Endothelial cell of umbilical vein (primary cell): ENCODE results near the gene WNK4. TPM values are rescaled to one million over a fixed set of nuclear protein-coding genes. Genes with fewer than 3 reads are reported as not detected.
"Not testable (repeated sequence)": the region's sequence is repeated elsewhere in the genome, so short reads cannot be mapped to it uniquely, and the experiment has no call there.

Experiments
- BruUV-seq: library from RNA; stranded (reverse); fragments of 400-500 nt; replicated peaks from 2 replicates; lab custom pipeline; 2021; lab: Mats Ljungman, UMichigan
- CTCF ChIA-PET: fragments of 300-600, 350-600 bp; sonication (Branson Sonifier 250); formaldehyde crosslinking; loops from one replicate; lab custom pipeline; 2021; ENCODE audit warnings: antibody characterized with exemption, inconsistent platforms; lab: Charles Lee
- POLR2A ChIA-PET: fragments of 300-600, 350-600 bp; sonication (Branson Sonifier 250); formaldehyde crosslinking; loops from one replicate; lab custom pipeline; 2021; ENCODE audit warnings: antibody characterized with exemption, inconsistent platforms; lab: Charles Lee
- DNase-seq: peaks from one replicate; pipeline ENCODE4 v3.0.0-alpha.2; 2011; ENCODE audit warnings: low read depth, low spot score
- FAIRE-seq: peaks from 2 replicates; lab custom pipeline; 2011; peaks lifted over from hg19 to GRCh38; lab: Jason Lieb, UNC
- H2AFZ ChIP-seq: 2 replicates; pipeline ENCODE4 v1.6.0; 2012; ENCODE audit warnings: low read depth, low read length, control low read depth, inconsistent platforms
- H3K27ac ChIP-seq: 2 replicates; pipeline ENCODE4 v1.5.1; 2011; ENCODE audit warnings: low read depth, mild to moderate bottlenecking, control low read depth, low read length, moderate library complexity; ENCODE audit not compliant: insufficient read depth
- H3K27me3 ChIP-seq, 2 experiments: 2 replicates each; pipeline versions ENCODE4 v1.6.0 to v1.6.1; 2011; ENCODE audit warnings: low read length in 2 of 2, mixed read lengths in 1 of 2; ENCODE audit not compliant: control insufficient read depth in 2 of 2, insufficient read depth in 2 of 2
- H3K36me3 ChIP-seq, 2 experiments: 2 replicates in 1 of 2; 3 replicates in 1 of 2; pipeline ENCODE4 v1.5.1; 2011; ENCODE audit warnings: low read length in 2 of 2, mild to moderate bottlenecking in 1 of 2, moderate library complexity in 1 of 2; ENCODE audit not compliant: control insufficient read depth in 2 of 2, insufficient read depth in 2 of 2; ENCODE audit errors: extremely low read depth in 1 of 2
- H3K4me1 ChIP-seq: 3 replicates; pipeline ENCODE4 v1.5.1; 2011; ENCODE audit warnings: mild to moderate bottlenecking, low read length; ENCODE audit not compliant: control insufficient read depth, insufficient read depth; ENCODE audit errors: extremely low read depth
- H3K4me2 ChIP-seq: 2 replicates; pipeline ENCODE4 v1.6.1; 2011; ENCODE audit warnings: low read length, control low read depth, mixed read lengths; ENCODE audit not compliant: insufficient read depth
- H3K4me3 ChIP-seq, 3 experiments: fragments of 200-600 bp in 1 of 3; sonication (generic), shearing (Covaris generic) in 1 of 3; replicated peaks in 1 of 3; 2 replicates each; pipeline ENCODE4 v1.5.1; 2011 to 2016; ENCODE audit warnings: control low read depth in 3 of 3, low read length in 3 of 3, mild to moderate bottlenecking in 2 of 3, inconsistent platforms in 1 of 3, low read depth in 1 of 3, moderate library complexity in 1 of 3; ENCODE audit not compliant: insufficient read depth in 1 of 3
- H3K79me2 ChIP-seq: 2 replicates; pipeline ENCODE4 v1.6.0; 2012; ENCODE audit warnings: low read length, inconsistent platforms; ENCODE audit not compliant: control insufficient read depth, insufficient read depth
- H3K9ac ChIP-seq: replicated peaks from 2 replicates; pipeline ENCODE3; 2011; ENCODE audit warnings: low read length, control low read depth; ENCODE audit not compliant: insufficient read depth; ENCODE audit errors: extremely low read depth
- H3K9me1 ChIP-seq: replicated peaks from 3 replicates; pipeline ENCODE4 v1.6.0; 2011; ENCODE audit warnings: mild to moderate bottlenecking, low read length; ENCODE audit not compliant: control insufficient read depth, insufficient read depth; ENCODE audit errors: extremely low read depth
- H3K9me3 ChIP-seq: replicated peaks from 2 replicates; pipeline ENCODE4 v1.5.1; 2012; ENCODE audit warnings: low read length, inconsistent platforms; ENCODE audit not compliant: control insufficient read depth, insufficient read depth
- H4K20me1 ChIP-seq: replicated peaks from 2 replicates; pipeline ENCODE3; 2011; ENCODE audit warnings: mild to moderate bottlenecking, low read length; ENCODE audit not compliant: control insufficient read depth, insufficient read depth; ENCODE audit errors: extremely low read depth
- JUN ChIP-seq: IDR thresholded peaks from 2 replicates; pipeline ENCODE4 v1.6.1; 2011; ENCODE audit warnings: borderline replicate concordance, low read depth; ENCODE audit not compliant: insufficient read length, insufficient read depth
- MYC ChIP-seq: IDR thresholded peaks from one replicate; pipeline ENCODE4 v1.6.1; 2011; ENCODE audit warnings: mild to moderate bottlenecking, low read depth, low read length
- POLR2A ChIP-seq: IDR thresholded peaks from 2 replicates; pipeline ENCODE4 v1.6.1; 2012; ENCODE audit warnings: low read depth, mild to moderate bottlenecking, control low read depth, low read length
- POLR2AphosphoS5 ChIP-seq: IDR thresholded peaks from 2 replicates; pipeline ENCODE4 v1.6.1; 2012; ENCODE audit warnings: low read depth, mild to moderate bottlenecking, control low read depth, low read length, moderate library complexity; ENCODE audit not compliant: insufficient read depth
- dilution Hi-C: fragments of 300-500 bp; cut with MboI; formaldehyde crosslinking; loops from one replicate; pipeline ENCODE4 v1.15.0; 2019; ENCODE audit warnings: low sequenced_read_pairs; ENCODE audit not compliant: extremely low pct_ligation_motif_present
- intact Hi-C: fragments of 100-400 bp; cut with micrococcal nuclease; formaldehyde crosslinking; loops from one replicate; pipeline ENCODE4 v1.10.0; 2022
- polyA plus RNA-seq, 4 experiments: library from polyadenylated mRNA; depleted of rRNA in 3 of 4; stranded (reverse) in 3 of 4; unstranded in 1 of 4; fragments of >200 nt; gene quantifications; 2 replicates each; pipeline versions ENCODE4 v1.2.1 to v1.2.3, GENCODE V29; 2011 to 2012; ENCODE audit warnings: missing spikeins in 1 of 4
- total RNA-seq: library from RNA; stranded (reverse); gene quantifications from 2 replicates; pipeline ENCODE4 v1.2.3, GENCODE V29; 2021

The WNK4 gene
- total and polyA plus RNA-seq, 2 donors (not counting 3 experiments of a cell fraction or from before 2014, with no cell fraction given): 0.84 to 1.9 TPM

- H3K27ac ChIP-seq: no peak overlapping the region
- no peak for TF ChIP-seq JUN
- TF ChIP-seq MYC: no peak
- no peak for TF ChIP-seq POLR2AphosphoS5
- no peak for TF ChIP-seq POLR2A
- H3K9me1 ChIP-seq: no peaks in the 10 kb centered on the region
- no peak overlapping the region for H3K9ac ChIP-seq
- H3K4me2 ChIP-seq: no peak overlapping the region
- H3K4me3 ChIP-seq: no peak overlapping the region
- H3K9me3 ChIP-seq: no peaks in the 10 kb centered on the region
- dilution Hi-C loops: no loop called here
- DNase-seq (no peak), FAIRE-seq (no peak)
- no peaks in the 10 kb centered on the region for H3K27me3 ChIP-seq
- H2AFZ ChIP-seq: no peak overlapping the region
- peaks cover 13% of the 10 kb centered on the region for H3K4me1 ChIP-seq
- ChIA-PET POLR2A (no interaction called here), CTCF (no interaction called here)
- H4K20me1 ChIP-seq: no peaks in the 10 kb centered on the region
- intact Hi-C loops: no loop called here
- no peaks in the 10 kb centered on the region for H3K79me2 ChIP-seq
- no peaks in the 10 kb centered on the region for H3K36me3 ChIP-seq
- BruUV-seq: no TSS peak
Observed at GRCh38 chr17:42767512-42767911, 12.9 kb upstream of the WNK4 start.

DNA sequence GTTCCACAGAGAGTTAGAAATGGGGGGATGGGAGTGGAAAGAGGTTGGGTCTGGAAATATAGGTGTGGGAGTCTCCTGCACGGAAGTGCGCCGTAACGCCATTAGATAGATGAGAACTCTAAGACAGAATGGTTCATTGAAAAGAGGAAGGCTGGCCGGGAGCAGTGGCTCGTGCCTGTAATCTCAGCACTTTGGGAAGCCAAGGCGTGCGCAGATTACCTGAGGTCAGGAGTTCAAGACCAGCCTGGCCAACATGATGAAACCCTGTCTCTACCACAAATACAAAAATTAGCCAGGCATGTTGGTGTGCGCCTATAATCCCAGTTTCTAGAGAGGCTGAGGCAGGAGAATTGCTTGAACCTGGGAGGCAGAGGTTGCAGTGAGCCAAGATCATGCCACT, 12.4 kb upstream of the WNK4 start:
- POLR2A ChIA-PET, H3K9ac ChIP-seq, H3K9me3 ChIP-seq, H3K9me1 ChIP-seq, BruUV-seq, H3K79me2 ChIP-seq, CTCF ChIA-PET, dilution Hi-C loops, DNase-seq, H3K4me3 ChIP-seq, intact Hi-C loops, H3K36me3 ChIP-seq, H3K27me3 ChIP-seq, H3K4me1 ChIP-seq, FAIRE-seq, H2AFZ ChIP-seq, H4K20me1 ChIP-seq, H3K4me2 ChIP-seq, H3K27ac ChIP-seq: not testable (repeated sequence)

DNA sequence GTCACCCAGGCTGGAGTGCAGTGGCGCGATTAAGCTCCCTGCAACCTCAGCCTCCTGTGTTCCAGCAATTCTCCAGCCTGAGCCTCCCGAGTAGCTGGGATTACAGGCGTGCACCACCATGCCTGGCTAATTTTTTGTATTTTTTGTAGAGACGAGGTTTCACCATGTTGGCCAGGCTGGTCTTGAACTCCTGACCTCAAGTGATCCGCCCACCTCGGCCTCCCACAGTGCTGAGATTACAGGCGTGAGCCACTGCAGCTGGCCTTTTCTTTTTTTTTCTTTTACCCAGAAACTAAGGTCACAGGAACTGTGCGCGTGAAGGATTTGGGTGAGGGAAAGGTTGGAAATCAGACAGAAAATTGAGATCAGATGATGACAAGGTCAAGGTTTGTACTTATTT, 10.4 kb upstream of the WNK4 start:
- H3K27me3 ChIP-seq, intact Hi-C loops, H3K79me2 ChIP-seq, H3K9ac ChIP-seq, H2AFZ ChIP-seq, H3K4me3 ChIP-seq, H3K36me3 ChIP-seq, BruUV-seq, DNase-seq, POLR2A ChIA-PET, H3K9me1 ChIP-seq, FAIRE-seq, H3K4me2 ChIP-seq, dilution Hi-C loops, H3K27ac ChIP-seq, H4K20me1 ChIP-seq, H3K9me3 ChIP-seq: not testable (repeated sequence)
- CTCF ChIA-PET: interaction anchor here (0.9 to 1.0 kb wide), 2 partner anchors 20 to 54 kb away, joined by 3 to 4 read pairs; partner anchors contain the start of gene BECN1
- peaks cover 15% of the 10 kb centered on the region for H3K4me1 ChIP-seq
